ENCODE data around the gene LUC7L2. TPM values are rescaled to one million over a fixed set of nuclear protein-coding genes. Genes with fewer than 3 reads are reported as not detected.
A peak's percentile ranks its signal among the peaks of the same experiment; 100 is the strongest.

Gene LUC7L2
- total and polyA plus RNA-seq, 8 donors: 20.5 to 133 (median 60.6) TPM

DNA sequence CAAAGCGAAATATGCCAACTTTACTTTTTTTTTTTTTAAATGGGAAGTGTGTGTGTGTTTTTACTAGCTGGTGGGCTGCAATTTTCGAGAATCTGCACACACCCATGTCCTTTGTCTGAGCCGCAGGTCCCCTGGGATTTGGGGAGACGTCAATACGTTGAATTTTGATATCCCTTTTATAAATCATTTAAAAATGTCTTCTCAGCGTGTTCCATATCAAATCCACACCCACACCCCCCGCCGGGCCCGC, 19.0 kb upstream of the LUC7L2 start:
- 0 to 1% (median 0%) methylated on average over 9 of the region's 9 CpGs for WGBS, 5 donors
- intact Hi-C loops (cut with DNase I; ENCODE audit: low total_unique reads): no loop called here
- Histone ChIP-seq H3K27me3 (no peaks in the 10 kb centered on the region), H3K4me3 (peak overlapping the region; percentile 57 to 95 (median 72)), H3K9me3 (no peaks in the 10 kb centered on the region), H3K36me3 (peaks cover 0 to 6% (median 5%) of the 10 kb centered on the region in 4 donors), H3K4me1 (peaks cover 8 to 22% (median 14%) of the 10 kb centered on the region in 4 donors), H3K27ac (peak overlapping the region; percentile 97 to 100 (median 100))
- TF ChIP-seq, protein P1, sequence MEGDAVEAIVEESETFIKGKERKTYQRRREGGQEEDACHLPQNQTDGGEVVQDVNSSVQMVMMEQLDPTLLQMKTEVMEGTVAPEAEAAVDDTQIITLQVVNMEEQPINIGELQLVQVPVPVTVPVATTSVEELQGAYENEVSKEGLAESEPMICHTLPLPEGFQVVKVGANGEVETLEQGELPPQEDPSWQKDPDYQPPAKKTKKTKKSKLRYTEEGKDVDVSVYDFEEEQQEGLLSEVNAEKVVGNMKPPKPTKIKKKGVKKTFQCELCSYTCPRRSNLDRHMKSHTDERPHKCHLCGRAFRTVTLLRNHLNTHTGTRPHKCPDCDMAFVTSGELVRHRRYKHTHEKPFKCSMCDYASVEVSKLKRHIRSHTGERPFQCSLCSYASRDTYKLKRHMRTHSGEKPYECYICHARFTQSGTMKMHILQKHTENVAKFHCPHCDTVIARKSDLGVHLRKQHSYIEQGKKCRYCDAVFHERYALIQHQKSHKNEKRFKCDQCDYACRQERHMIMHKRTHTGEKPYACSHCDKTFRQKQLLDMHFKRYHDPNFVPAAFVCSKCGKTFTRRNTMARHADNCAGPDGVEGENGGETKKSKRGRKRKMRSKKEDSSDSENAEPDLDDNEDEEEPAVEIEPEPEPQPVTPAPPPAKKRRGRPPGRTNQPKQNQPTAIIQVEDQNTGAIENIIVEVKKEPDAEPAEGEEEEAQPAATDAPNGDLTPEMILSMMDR (IDR thresholded peaks at IDR 0.05): no peak
- TF ChIP-seq POLR2A (IDR thresholded peaks at IDR 0.05): no peak
- TF ChIP-seq EP300 (IDR thresholded peaks at IDR 0.05): no peak
- TF ChIP-seq POLR2AphosphoS5 (IDR thresholded peaks at IDR 0.05): no peak
- no peak for DNase-seq

DNA sequence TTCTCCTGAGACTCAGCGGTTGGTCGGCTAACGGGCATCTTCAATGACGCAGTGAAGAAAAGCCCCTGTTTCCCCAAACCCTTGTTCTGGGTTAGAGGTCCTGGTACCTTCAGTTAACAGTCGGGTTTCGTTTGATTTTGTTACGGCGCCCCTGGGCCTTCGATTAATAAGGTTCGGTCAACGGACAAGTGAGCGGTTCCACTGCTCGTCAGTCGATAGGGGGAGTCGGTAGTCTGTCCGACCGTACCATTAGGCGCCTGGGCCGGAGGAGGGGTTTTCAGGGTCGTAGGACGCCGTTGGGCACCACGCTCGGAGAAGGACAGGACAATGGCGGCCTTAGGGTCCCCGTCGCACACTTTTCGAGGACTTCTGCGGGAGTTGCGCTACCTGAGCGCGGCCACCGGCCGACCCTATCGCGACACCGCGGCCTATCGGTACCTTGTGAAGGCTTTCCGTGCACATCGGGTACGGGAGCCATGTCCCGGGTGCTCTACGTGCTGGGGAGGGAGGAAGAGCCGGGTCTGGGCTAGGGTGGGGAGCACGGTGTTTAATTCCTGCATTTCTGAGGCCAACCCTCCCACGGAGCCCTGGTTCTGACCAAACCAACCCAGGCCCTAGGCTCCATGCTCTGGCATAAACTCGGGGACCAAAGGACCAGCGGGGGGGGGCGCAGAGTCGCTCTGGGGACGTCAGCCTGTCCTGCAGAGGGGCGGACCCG, 18.5 kb upstream of the LUC7L2 start, which contains the start of gene FMC1:
TSS of gene FMC1 (plus strand) at position 280 of the 718 bp plus-strand sequence. CDS start at position 328, 48 bp downstream.
- DNase-seq: peak; percentile 93 to 98
- H3K27ac ChIP-seq: peak within 1 kb of the TSS; percentile 97 to 100 (median 100)
- 0 to 1% (median 0%) methylated on average over 32 to 54 of the region's 54 CpGs for WGBS, 5 donors
- H3K36me3 ChIP-seq: peaks cover 0 to 11% (median 10%) of the 10 kb centered on the region in 4 donors
- TF ChIP-seq POLR2AphosphoS5 (IDR thresholded peaks at IDR 0.05): peak in 2 of 3 donors; percentile 78 to 87
- TF ChIP-seq POLR2A (IDR thresholded peaks at IDR 0.05): peak in 2 of 4 donors; percentile 23 to 54
- TF ChIP-seq EP300 (IDR thresholded peaks at IDR 0.05): no peak
- TF ChIP-seq, protein P1 (IDR thresholded peaks at IDR 0.05): peak in 5 of 7 experiments; percentile 15 to 59 (median 32)
- intact Hi-C loops (cut with DNase I; ENCODE audit: low total_unique reads): no loop called here
- H3K4me3 ChIP-seq: peak within 1 kb of the TSS; percentile 57 to 95 (median 72)
- H3K9me3 ChIP-seq: no peaks in the 10 kb centered on the region
- H3K4me1 ChIP-seq: peaks cover 8 to 22% (median 14%) of the 10 kb centered on the region in 4 donors
- H3K27me3 ChIP-seq: no peaks in the 10 kb centered on the region

DNA sequence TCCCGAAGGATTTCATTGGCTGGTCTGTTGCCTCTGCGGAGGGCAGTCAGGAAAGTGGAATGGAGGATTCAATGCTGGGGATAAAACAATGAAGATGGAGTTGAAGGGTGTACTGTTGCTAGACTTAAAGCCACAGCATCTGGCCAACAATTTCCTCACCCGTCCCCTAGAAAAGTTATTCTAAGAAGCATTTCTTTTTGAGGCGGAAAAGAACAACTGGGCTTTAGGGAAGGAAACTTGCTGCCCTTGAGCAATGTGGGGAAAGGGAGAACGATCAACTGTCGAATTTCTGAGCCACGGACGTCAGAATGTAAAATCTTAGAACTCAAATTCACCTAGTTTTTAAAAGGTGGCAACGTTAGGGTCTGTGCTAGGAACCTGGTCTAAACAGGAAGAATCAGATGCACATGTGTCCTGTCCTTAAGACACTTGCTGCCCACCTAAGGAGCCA, 17.9 kb upstream of the LUC7L2 start:
- peak in 1 of 4 donors; percentile 8 for TF ChIP-seq POLR2A (IDR thresholded peaks at IDR 0.05)
- TF ChIP-seq POLR2AphosphoS5 (IDR thresholded peaks at IDR 0.05): peak in 2 of 3 donors; percentile 80 to 92
- no peak for TF ChIP-seq EP300 (IDR thresholded peaks at IDR 0.05)
- TF ChIP-seq, protein P1 (IDR thresholded peaks at IDR 0.05): no peak
- Histone ChIP-seq H3K9me3 (no peaks in the 10 kb centered on the region), H3K27ac (peak overlapping the region; percentile 97 to 100 (median 100)), H3K27me3 (no peaks in the 10 kb centered on the region), H3K4me3 (peak overlapping the region; percentile 57 to 95 (median 72)), H3K36me3 (peaks cover 0 to 17% (median 16%) of the 10 kb centered on the region in 4 donors), H3K4me1 (peaks cover 8 to 22% (median 14%) of the 10 kb centered on the region in 4 donors)
- intact Hi-C loops (cut with DNase I; ENCODE audit: low total_unique reads): no loop called here
- WGBS, 5 donors: 0 to 1% (median 0%) methylated on average over 9 of the region's 9 CpGs
- no peak for DNase-seq

- H3K4me1 ChIP-seq: peaks cover 8 to 22% (median 14%) of the 10 kb centered on the region in 4 donors
- H3K4me3 ChIP-seq: no peak overlapping the region
- intact Hi-C loops (cut with DNase I; ENCODE audit: low total_unique reads): no loop called here
- H3K9me3 ChIP-seq: no peaks in the 10 kb centered on the region
- H3K27me3 ChIP-seq: no peaks in the 10 kb centered on the region
- no peak for DNase-seq
- H3K36me3 ChIP-seq: peaks cover 0 to 48% (median 42%) of the 10 kb centered on the region in 4 donors
- WGBS, 5 donors: 89 to 100% (median 94%) methylated on average over 1 of the region's 1 CpG
- TF ChIP-seq, protein P1 (IDR thresholded peaks at IDR 0.05): no peak
- no peak for TF ChIP-seq EP300 (IDR thresholded peaks at IDR 0.05)
- TF ChIP-seq POLR2AphosphoS5 (IDR thresholded peaks at IDR 0.05): no peak
- TF ChIP-seq POLR2A (IDR thresholded peaks at IDR 0.05): no peak
- H3K27ac ChIP-seq: no peak overlapping the region
Observed at GRCh38 chr7:139345042-139345441, 14.7 kb upstream of the LUC7L2 start.
